HUES64 (cell line): ENCODE results near the gene CWC15.

Experiments used
- H3K27ac ChIP-seq: 2 replicates; pipeline ENCODE4 v1.7.0; 2013; ENCODE audit warnings: low read depth, low read length, inconsistent platforms
- H3K27me3 ChIP-seq: 2 replicates; pipeline ENCODE4 v1.6.1; 2013; ENCODE audit warnings: mild to moderate bottlenecking, low read length; ENCODE audit not compliant: insufficient read depth
- H3K36me3 ChIP-seq: 2 replicates; pipeline ENCODE4 v1.6.1; 2013; ENCODE audit warnings: mild to moderate bottlenecking, low read length; ENCODE audit not compliant: insufficient read depth
- H3K4me1 ChIP-seq: 2 replicates; pipeline ENCODE4 v1.6.1; 2013; ENCODE audit warnings: mild to moderate bottlenecking, low read length, moderate library complexity; ENCODE audit not compliant: insufficient read depth
- H3K4me3 ChIP-seq: 2 replicates; pipeline ENCODE4 v1.5.1; 2013; ENCODE audit warnings: mild to moderate bottlenecking, low read length, moderate library complexity
- H3K9ac ChIP-seq: 2 replicates; pipeline ENCODE4 v1.6.1; 2013; ENCODE audit warnings: mild to moderate bottlenecking, low read depth, low read length
- H3K9me3 ChIP-seq: 2 replicates; pipeline ENCODE4 v1.6.1; 2013; ENCODE audit warnings: low read depth, low read length; ENCODE audit not compliant: insufficient read depth
- WGBS: fragments of 150-250, 120-280 bp; methylation state at CpG from one replicate; pipeline ENCODE4 v1.1.7; 2013; ENCODE audit warnings: missing lambda C conversion rate; 5-methylcytosine and 5-hydroxymethylcytosine counted together

The CWC15 gene

DNA sequence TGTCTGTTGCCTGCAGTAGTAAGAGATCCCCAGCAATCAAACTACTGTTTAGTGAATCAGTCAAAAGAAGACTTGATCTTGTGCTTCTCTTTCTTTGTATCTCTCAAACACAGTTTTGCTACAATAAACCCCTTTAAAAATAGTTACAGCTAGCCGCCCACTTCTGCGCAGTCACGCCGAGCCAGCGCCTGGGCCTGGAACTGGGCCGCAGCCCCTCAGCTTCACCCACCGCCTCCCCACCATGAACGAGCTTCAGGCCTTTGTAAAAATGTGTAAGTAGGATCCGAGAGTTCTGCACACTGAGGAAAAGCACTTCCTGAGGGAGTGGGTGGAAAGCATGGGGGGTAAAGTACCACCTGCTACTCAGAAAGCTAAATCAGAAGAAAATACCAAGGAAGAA, 60.5 kb downstream of the CWC15 start:
- Histone ChIP-seq H3K4me1 (no peaks in the 10 kb centered on the region), H3K27ac (no peak overlapping the region), H3K9ac (no peak overlapping the region), H3K9me3 (no peaks in the 10 kb centered on the region), H3K36me3 (no peaks in the 10 kb centered on the region), H3K4me3 (no peak overlapping the region), H3K27me3 (no peaks in the 10 kb centered on the region)
- 96% methylated on average over 9 of the region's 9 CpGs for WGBS
